Camera-type eye (tissue), 1 donor: ENCODE data around the gene CD1E. TPM values are rescaled to one million over a fixed set of nuclear protein-coding genes. Genes with fewer than 3 reads are reported as not detected.

Experiments
- total RNA-seq: library from RNA; depleted of rRNA; stranded (reverse); fragments of >200 nt; gene quantifications from one replicate; pipeline ENCODE4 v1.2.3, GENCODE V29; 2014

The CD1E gene
- total RNA-seq, result not detected

DNA sequence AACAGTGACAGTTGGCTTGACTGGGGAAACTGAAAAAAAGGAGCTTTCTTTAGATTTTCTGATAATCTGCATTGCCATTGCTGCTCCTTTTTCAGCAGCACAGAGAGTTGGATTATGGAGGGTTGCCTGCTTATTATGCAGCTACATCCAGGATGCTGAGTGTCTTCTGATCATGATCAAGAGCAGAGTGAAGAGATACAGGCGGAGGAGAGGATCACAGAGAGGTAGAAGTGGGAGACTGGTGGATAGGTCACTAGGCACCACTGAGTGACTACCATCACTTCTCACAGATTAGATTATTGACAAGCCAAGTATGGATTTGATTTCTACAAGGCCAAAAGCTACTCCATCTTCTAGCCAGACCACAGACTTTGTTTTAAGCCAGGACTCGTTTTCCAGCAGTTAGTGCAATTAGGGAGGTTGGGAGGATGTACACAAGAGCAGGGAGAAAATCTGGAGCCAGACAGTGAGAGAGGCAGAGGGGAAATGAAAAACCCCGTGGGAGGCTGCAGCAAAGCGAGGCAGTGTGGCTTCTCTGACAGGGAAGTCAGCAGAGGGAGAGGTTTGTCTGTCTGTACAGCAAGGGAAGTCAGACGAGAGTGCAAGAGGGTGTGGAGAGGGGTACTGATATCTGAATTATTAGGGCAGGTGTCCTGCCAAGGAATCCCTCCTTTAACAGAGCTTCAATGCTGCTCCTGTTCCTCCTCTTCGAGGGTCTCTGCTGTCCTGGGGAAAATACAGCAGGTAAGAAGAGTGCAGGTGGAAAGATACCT lies at the start of gene CD1E:
TSS of gene CD1E (plus strand) at position 592 of the 773 bp plus-strand sequence. CDS start at position 687, 95 bp downstream.

GRCh38 chr1:158331481-158332150 lies 22.1 kb upstream of the CD1E start, which contains the start of gene CD1B:
Gene CD1B (minus strand): TSS chr1:158331531. CDS start chr1:158331423, 108 bp downstream.

GRCh38 chr1:158398818-158399514 lies 45.3 kb downstream of the CD1E start, which contains the start of gene OR10T2:
Gene OR10T2 (minus strand): TSS chr1:158399466. CDS start chr1:158399466, 0 bp downstream.

Other genes starting within 250 kb of the CD1E start
- 2.7 TPM for gene CD1D, start 173.0 kb upstream of the CD1E start, total RNA-seq
- not detected for gene CD1A, start 99.5 kb upstream of the CD1E start, total RNA-seq
- gene CD1C, start 64.0 kb upstream of the CD1E start, total RNA-seq, result 1.4 TPM
- not detected for gene CD1B, start 22.4 kb upstream of the CD1E start, total RNA-seq
- not detected for gene OR10T2, start 45.6 kb downstream of the CD1E start, total RNA-seq
- gene OR10K2, start 72.3 kb downstream of the CD1E start, total RNA-seq, result not detected
- gene OR10K1, start 107.9 kb downstream of the CD1E start, total RNA-seq, result not detected
- 0.44 TPM for gene OR10R2, start 118.3 kb downstream of the CD1E start, total RNA-seq
- gene OR6Y1, start 200.5 kb downstream of the CD1E start, total RNA-seq, result not detected
- not detected for gene OR6P1, start 216.7 kb downstream of the CD1E start, total RNA-seq
- gene OR10X1, start 226.0 kb downstream of the CD1E start, total RNA-seq, result not detected